Fibroblast of pulmonary artery (primary cell): ENCODE data around the gene USP21.
A peak's percentile ranks its signal among the peaks of the same experiment; 100 is the strongest.

Experiments
- DNase-seq: peaks from one replicate; pipeline ENCODE4 v3.0.0-alpha.2; 2010; ENCODE audit warnings: low read depth
- H3K4me3 ChIP-seq: replicated peaks from 2 replicates; pipeline ENCODE4 v1.5.1; 2011; ENCODE audit warnings: low read depth, mild to moderate bottlenecking, control low read depth, low read length, moderate library complexity
- TF ChIP-seq, protein P1 (sequence below): IDR thresholded peaks from 2 replicates; pipeline ENCODE4 v1.5.1; 2011; ENCODE audit warnings: mild to moderate bottlenecking, control low read depth, low read length, inconsistent platforms; ENCODE audit errors: missing control alignments

The USP21 gene

DNA sequence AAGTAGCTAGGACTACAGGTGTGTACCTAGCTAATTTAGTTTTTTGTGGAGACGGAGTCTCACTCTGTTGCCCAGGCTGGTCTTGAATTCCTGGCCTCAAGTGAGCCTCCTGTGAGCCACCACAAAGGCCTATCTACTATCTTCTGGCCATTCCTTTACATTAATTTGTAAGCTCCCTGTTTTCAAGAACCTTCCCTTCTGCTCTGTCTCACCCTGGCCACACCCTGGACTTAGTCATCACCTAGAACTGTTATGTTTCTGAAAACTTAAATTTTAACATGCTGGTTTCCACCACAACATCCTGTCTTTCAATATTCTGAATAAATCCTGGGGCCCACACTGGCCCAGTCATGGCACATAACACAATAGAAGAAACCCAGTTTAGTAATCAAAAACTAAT lies 22.9 kb downstream of the USP21 start:
- TF ChIP-seq, protein P1, sequence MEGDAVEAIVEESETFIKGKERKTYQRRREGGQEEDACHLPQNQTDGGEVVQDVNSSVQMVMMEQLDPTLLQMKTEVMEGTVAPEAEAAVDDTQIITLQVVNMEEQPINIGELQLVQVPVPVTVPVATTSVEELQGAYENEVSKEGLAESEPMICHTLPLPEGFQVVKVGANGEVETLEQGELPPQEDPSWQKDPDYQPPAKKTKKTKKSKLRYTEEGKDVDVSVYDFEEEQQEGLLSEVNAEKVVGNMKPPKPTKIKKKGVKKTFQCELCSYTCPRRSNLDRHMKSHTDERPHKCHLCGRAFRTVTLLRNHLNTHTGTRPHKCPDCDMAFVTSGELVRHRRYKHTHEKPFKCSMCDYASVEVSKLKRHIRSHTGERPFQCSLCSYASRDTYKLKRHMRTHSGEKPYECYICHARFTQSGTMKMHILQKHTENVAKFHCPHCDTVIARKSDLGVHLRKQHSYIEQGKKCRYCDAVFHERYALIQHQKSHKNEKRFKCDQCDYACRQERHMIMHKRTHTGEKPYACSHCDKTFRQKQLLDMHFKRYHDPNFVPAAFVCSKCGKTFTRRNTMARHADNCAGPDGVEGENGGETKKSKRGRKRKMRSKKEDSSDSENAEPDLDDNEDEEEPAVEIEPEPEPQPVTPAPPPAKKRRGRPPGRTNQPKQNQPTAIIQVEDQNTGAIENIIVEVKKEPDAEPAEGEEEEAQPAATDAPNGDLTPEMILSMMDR, result no peak

DNA sequence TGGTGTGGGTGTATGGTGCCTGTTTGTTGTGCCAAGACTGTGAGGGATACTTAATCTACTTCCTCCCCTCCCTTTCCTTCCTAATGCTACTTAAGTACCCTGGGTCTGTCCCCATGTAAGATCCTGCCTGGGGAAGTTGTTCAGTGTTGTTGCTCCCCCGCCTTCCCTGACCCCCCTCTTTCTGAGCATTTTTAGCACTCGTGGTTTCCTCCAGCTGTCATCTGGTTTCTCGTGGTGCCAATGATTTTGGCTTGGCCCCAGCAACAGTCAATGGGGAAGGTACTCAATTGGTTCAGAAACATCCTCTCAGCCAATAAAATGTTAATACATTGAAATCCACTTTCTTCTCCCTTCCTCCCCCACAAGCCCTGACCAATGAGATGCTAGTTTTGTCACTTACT lies 26.0 kb downstream of the USP21 start:
- TF ChIP-seq, protein P1, result no peak
- H3K4me3 ChIP-seq, result no peak overlapping the region
- DNase-seq, result peak; percentile 83

More for the DNA sequence above, 22.9 kb downstream of the USP21 start:
- no peak for DNase-seq
- H3K4me3 ChIP-seq, result no peak overlapping the region

DNA sequence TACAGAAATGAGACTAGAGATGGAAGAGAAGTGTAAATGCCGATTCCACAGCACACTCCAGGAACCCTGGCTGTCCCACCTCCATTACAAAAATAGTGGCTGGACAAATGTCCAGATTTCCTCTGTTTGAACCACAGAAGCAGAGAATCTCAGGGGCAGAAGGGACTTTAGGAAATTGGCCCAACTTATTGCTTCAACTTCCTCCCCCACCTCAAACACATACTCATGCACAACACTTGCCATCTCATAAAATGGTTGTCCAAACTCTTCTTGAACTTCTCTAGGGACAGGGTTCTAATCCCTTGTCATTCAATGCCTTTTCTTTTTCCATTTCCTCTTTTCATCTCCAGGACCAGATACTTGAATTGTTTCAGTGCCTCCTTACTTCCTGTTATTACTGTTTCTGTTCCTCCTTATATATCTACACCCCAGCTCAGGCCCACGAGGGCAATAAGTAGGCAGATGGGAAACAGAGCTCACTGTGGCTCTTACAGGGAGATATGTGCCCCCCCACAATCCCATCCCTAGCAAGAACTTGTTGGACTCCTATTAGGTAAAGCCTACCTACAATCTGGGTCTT lies 26.5 kb downstream of the USP21 start:
- no peak for DNase-seq
- no peak overlapping the region for H3K4me3 ChIP-seq
- TF ChIP-seq, protein P1, result no peak

- no peak overlapping the region for H3K4me3 ChIP-seq
- DNase-seq, result no peak
- TF ChIP-seq, protein P1, result no peak
Measured at GRCh38 chr1:161187311-161187710, 28.0 kb downstream of the USP21 start.

- TF ChIP-seq, protein P1, result no peak
Measured at GRCh38 chr1:161188381-161188780, 29.1 kb downstream of the USP21 start.

GRCh38 chr1:161189036-161189435 lies 29.7 kb downstream of the USP21 start:
- TF ChIP-seq, protein P1, result no peak
- H3K4me3 ChIP-seq, result no peak overlapping the region
- no peak for DNase-seq

More at GRCh38 chr1:161188381-161188780, 29.1 kb downstream of the USP21 start:
- no peak for DNase-seq
- H3K4me3 ChIP-seq, result no peak overlapping the region

DNA sequence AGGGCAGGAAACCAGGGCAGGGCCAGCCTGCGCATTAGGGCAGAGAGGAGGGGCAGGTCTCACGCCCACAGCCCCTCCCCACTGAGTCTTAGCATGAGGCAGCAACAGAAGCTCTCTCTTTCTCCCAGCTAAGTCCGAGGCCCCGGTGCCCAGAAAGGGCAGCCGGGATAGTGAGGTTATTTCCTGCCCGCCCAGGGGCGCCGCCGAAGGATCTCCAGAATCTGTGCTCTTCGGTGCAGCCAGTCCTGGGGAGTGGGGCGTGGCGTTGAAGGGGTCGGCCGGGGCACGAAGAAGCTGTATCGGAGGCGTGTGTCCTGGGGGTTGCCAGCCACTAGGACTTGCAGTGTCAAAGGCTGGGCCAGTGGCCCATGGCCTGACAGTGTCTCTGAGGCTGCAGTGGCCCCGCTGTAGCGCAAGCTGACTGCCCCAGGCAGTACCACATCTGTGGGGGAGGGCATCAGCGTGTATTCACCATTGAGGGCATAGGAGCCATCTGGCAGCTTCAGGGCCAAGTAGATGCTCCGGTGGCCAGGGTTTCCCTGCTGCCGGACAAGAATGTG lies 31.7 kb downstream of the USP21 start:
- no peak for DNase-seq
- H3K4me3 ChIP-seq, result no peak overlapping the region
- TF ChIP-seq, protein P1, result no peak
